Measurements from ENCODE around the gene C1QTNF2. TPM values are rescaled to one million over a fixed set of nuclear protein-coding genes. Genes with fewer than 3 reads are reported as not detected.
A peak's percentile ranks its signal among the peaks of the same experiment; 100 is the strongest.

The C1QTNF2 gene
- total and polyA plus RNA-seq, 10 of the 15 experiments (the other 5 are each of a cell fraction or from before 2014, with no cell fraction given), result not detected

DNA sequence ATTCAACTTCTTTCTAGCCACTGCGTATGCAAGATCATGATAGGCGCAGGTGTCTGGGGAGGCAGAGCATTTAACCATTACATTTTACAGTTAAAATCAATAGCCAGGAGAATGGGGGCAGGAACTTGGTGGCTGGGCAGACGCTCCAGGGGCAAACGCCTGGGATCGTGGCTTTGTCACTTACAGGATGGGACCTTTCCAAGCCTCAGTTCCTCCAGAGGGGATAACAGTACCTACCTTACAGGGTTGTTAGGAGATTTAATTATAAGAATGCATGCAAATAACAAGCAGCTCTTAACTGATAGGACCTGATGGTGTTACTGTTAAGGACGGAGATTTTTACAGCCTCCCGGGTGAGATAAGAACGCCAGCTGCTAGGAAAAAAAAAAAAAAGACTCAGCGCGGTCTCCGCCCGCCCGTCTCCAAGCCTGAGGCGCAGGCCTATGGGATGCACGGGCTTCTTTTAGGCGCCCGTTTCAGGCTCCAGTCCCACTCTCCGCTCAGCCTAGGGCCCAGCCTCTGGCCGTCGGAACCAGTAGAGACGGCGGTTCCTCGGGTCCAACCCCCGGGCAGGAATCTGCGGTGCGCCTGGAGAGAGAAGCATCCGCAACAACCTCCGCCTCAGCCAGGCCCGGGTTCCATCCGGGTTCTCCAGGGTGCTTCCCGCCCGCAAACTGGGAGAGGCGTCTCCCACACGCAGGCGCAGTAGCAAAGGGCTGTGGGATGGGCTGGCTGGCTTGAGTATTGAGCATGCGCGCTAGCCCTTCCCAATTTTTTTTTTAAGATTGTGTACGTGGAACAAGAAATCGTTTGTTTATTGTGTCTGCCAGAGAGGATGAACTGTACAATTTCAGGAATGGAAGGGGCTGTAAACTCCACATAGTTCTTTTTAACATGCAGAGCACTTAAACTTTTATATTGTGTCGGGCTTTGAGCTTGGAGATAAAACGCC is 29.3 kb upstream of the C1QTNF2 start, which contains the start of gene FAM200C (continued):
- TF ChIP-seq, protein P1, sequence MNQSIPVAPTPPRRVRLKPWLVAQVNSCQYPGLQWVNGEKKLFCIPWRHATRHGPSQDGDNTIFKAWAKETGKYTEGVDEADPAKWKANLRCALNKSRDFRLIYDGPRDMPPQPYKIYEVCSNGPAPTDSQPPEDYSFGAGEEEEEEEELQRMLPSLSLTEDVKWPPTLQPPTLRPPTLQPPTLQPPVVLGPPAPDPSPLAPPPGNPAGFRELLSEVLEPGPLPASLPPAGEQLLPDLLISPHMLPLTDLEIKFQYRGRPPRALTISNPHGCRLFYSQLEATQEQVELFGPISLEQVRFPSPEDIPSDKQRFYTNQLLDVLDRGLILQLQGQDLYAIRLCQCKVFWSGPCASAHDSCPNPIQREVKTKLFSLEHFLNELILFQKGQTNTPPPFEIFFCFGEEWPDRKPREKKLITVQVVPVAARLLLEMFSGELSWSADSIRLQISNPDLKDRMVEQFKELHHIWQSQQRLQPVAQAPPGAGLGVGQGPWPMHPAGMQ (IDR thresholded peaks at IDR 0.05; ENCODE audit: borderline replicate concordance), result no peak
- TF ChIP-seq, protein P2, sequence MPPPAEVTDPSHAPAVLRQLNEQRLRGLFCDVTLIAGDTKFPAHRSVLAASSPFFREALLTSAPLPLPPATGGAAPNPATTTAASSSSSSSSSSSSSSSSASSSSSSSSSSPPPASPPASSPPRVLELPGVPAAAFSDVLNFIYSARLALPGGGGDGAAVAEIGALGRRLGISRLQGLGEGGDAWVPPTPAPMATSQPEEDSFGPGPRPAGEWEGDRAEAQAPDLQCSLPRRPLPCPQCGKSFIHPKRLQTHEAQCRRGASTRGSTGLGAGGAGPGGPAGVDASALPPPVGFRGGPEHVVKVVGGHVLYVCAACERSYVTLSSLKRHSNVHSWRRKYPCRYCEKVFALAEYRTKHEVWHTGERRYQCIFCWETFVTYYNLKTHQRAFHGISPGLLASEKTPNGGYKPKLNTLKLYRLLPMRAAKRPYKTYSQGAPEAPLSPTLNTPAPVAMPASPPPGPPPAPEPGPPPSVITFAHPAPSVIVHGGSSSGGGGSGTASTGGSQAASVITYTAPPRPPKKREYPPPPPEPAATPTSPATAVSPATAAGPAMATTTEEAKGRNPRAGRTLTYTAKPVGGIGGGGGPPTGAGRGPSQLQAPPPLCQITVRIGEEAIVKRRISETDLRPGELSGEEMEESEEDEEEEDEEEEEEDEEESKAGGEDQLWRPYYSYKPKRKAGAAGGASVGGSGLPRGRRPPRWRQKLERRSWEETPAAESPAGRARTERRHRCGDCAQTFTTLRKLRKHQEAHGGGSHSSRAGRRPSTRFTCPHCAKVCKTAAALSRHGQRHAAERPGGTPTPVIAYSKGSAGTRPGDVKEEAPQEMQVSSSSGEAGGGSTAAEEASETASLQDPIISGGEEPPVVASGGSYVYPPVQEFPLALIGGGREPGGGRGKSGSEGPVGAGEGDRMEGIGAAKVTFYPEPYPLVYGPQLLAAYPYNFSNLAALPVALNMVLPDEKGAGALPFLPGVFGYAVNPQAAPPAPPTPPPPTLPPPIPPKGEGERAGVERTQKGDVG (CRISPR knock-in tag; IDR thresholded peaks at IDR 0.05), result no peak
- TF ChIP-seq FOS (IDR thresholded peaks at IDR 0.05; ENCODE audit: borderline replicate concordance, extremely low read depth, insufficient read length) (no peak), HDAC6 (IDR thresholded peaks at IDR 0.05; ENCODE audit: unreplicated experiment) (no peak), RBBP5 (conservative IDR thresholded peaks at IDR 0.05) (no peak), CEBPB (IDR thresholded peaks at IDR 0.05; ENCODE audit: borderline replicate concordance in 1 of 2, low read depth in 2 of 2, low read length in 2 of 2) (no peak), JUNB (IDR thresholded peaks at IDR 0.05) (no peak), ZNF274 (IDR thresholded peaks at IDR 0.05; ENCODE audit: insufficient read depth, insufficient read length) (no peak), WRNIP1 (IDR thresholded peaks at IDR 0.05; ENCODE audit: borderline replicate concordance, low read depth, low read length) (no peak), POLR2A (IDR thresholded peaks at IDR 0.05; ENCODE audit: low read depth, low read length) (peak; percentile 89), RELA (IDR thresholded peaks at IDR 0.05; ENCODE audit: borderline replicate concordance, partially characterized antibody) (peak; percentile 28), SREBF1 (IDR thresholded peaks at IDR 0.05; ENCODE audit: low read length) (no peak), CBX5 (IDR thresholded peaks at IDR 0.05; ENCODE audit: low read depth) (no peak), RB1 (IDR thresholded peaks at IDR 0.05; ENCODE audit: borderline replicate concordance) (peak; percentile 85; the same call in 1 of the 2 replicates), RUNX3 (IDR thresholded peaks at IDR 0.05; ENCODE audit: low read length) (peak; percentile 64; the same call in 1 of the 2 replicates), SUZ12 (IDR thresholded peaks at IDR 0.05; ENCODE audit: unreplicated experiment) (no peak)
- TF ChIP-seq, protein P3, sequence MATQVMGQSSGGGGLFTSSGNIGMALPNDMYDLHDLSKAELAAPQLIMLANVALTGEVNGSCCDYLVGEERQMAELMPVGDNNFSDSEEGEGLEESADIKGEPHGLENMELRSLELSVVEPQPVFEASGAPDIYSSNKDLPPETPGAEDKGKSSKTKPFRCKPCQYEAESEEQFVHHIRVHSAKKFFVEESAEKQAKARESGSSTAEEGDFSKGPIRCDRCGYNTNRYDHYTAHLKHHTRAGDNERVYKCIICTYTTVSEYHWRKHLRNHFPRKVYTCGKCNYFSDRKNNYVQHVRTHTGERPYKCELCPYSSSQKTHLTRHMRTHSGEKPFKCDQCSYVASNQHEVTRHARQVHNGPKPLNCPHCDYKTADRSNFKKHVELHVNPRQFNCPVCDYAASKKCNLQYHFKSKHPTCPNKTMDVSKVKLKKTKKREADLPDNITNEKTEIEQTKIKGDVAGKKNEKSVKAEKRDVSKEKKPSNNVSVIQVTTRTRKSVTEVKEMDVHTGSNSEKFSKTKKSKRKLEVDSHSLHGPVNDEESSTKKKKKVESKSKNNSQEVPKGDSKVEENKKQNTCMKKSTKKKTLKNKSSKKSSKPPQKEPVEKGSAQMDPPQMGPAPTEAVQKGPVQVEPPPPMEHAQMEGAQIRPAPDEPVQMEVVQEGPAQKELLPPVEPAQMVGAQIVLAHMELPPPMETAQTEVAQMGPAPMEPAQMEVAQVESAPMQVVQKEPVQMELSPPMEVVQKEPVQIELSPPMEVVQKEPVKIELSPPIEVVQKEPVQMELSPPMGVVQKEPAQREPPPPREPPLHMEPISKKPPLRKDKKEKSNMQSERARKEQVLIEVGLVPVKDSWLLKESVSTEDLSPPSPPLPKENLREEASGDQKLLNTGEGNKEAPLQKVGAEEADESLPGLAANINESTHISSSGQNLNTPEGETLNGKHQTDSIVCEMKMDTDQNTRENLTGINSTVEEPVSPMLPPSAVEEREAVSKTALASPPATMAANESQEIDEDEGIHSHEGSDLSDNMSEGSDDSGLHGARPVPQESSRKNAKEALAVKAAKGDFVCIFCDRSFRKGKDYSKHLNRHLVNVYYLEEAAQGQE (IDR thresholded peaks at IDR 0.05; ENCODE audit: low read depth, low read length), result no peak
- TF ChIP-seq, protein P4, sequence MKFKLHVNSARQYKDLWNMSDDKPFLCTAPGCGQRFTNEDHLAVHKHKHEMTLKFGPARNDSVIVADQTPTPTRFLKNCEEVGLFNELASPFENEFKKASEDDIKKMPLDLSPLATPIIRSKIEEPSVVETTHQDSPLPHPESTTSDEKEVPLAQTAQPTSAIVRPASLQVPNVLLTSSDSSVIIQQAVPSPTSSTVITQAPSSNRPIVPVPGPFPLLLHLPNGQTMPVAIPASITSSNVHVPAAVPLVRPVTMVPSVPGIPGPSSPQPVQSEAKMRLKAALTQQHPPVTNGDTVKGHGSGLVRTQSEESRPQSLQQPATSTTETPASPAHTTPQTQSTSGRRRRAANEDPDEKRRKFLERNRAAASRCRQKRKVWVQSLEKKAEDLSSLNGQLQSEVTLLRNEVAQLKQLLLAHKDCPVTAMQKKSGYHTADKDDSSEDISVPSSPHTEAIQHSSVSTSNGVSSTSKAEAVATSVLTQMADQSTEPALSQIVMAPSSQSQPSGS (IDR thresholded peaks at IDR 0.05; ENCODE audit: low read length), result no peak
- TF ChIP-seq, protein P5, sequence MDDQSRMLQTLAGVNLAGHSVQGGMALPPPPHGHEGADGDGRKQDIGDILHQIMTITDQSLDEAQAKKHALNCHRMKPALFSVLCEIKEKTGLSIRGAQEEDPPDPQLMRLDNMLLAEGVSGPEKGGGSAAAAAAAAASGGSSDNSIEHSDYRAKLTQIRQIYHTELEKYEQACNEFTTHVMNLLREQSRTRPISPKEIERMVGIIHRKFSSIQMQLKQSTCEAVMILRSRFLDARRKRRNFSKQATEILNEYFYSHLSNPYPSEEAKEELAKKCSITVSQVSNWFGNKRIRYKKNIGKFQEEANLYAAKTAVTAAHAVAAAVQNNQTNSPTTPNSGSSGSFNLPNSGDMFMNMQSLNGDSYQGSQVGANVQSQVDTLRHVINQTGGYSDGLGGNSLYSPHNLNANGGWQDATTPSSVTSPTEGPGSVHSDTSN (IDR thresholded peaks at IDR 0.05; ENCODE audit: insufficient replicate concordance, low read depth, low read length), result no peak

Measured in GM12878 (cell line).